Dedifferentiated amniotic fluid mesenchymal stem cell (primary cell): ENCODE measurements around the gene GPR146.
"Not testable (repeated sequence)": the region's sequence is repeated elsewhere in the genome, so short reads cannot be mapped to it uniquely, and the experiment has no call there.

Experiments
- DNase-seq: peaks from one replicate; pipeline ENCODE4 v3.0.0-alpha.2; 2016; ENCODE audit errors: extremely low spot score

Gene GPR146

GRCh38 chr7:1025743-1026581 is 18.4 kb upstream of the GPR146 start:
- DNase-seq, result no peak

DNA sequence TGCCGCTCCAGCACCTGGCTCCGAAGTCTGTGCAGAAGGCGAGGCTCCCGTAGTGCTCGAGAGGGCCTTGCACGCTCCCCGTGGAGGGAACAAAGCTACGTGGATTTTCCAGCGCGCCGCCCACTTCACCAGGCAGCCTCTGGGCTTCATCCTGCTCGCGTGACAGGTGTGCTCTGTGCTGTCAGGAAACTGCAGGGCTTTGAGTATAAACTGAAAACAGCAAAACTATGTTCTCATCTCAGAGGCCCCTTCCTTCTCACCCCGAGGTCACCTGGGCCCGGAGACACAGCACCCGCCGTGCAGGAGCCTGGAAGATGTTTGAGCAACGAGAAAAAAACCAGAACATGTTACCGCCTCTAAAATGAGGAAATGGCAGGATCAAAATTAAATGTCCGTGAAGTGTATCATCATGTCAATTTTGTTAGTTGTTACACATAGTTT is 17.6 kb upstream of the GPR146 start:
- DNase-seq, result no peak

GRCh38 chr7:1027242-1028043 is 16.9 kb upstream of the GPR146 start:
- DNase-seq, result peak; percentile 17

- peak; percentile 68 for DNase-seq
Observed at GRCh38 chr7:1028044-1028770, 16.1 kb upstream of the GPR146 start.

- peak; percentile 91 for DNase-seq
Observed at GRCh38 chr7:1028775-1029636, 15.3 kb upstream of the GPR146 start.

- DNase-seq, result no peak
Observed at GRCh38 chr7:1029637-1030443, 14.5 kb upstream of the GPR146 start.

- DNase-seq, result no peak
Observed at GRCh38 chr7:1030444-1031070, 13.8 kb upstream of the GPR146 start.

DNA sequence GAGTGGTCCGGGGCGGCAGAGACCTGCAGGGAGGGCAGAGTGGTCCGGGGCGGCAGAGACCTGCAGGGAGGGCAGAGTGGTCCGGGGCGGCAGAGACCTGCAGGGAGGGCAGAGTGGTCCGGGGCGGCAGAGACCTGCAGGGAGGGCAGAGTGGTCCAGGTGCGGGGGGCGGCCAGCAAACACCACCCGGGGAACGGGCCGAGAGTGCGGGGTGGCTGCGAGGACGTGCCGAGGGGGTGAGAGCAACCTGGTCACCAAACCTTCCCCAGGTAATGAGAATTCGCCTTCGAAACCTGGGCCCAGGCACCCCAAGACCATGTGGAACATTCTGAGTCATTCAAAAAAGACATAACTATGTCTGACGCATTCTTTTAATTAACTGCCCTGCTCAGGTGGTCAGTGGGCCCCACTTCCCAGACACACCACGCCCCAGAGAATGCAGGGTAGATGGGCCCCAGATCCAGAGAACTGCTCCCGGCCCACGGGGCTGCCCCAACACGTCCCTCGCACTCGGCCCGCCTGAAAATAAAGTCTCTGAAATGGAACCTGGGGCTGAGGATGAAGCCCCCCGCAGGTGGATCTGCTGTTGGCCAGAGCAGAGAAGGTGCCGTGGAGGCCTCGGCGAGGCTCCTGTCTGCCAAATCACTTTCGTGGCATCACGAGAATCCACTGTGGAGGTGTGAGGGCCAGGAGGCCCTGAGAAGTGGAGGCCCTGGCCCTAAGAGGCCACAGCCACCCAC is 12.5 kb upstream of the GPR146 start:
- no peak for DNase-seq

DNA sequence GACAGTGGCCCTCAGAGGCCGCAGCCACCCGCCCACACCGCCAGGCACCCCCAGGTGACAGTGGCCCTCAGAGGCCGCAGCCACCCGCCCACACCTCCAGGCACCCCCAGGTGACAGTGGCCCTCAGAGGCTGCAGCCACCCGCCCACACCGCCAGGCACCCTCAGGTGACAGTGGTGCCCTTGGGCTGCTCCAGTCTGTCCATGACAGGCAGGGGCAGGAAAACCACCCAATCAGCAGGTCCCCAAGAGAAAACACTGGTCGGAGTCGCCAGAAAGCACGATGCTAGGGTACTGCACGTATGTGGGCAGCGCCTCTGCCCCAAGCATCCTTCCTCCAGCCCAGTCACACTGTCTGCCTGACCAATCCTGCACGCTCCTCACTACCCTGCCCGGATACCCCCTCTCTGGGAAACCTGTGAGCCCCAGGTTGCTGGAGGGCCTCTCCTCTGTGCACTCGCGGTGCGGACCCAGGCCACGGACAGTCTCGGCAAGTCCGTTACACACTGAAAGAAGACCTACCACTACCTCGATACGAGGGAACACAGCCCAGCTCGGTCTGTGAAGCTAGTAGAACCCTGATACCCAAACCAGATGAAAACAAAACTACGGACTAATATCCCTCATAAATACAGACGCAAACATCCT is 11.7 kb upstream of the GPR146 start:
- no peak for DNase-seq

- DNase-seq, result no peak
Observed at GRCh38 chr7:1033546-1034145, 10.7 kb upstream of the GPR146 start.

DNA sequence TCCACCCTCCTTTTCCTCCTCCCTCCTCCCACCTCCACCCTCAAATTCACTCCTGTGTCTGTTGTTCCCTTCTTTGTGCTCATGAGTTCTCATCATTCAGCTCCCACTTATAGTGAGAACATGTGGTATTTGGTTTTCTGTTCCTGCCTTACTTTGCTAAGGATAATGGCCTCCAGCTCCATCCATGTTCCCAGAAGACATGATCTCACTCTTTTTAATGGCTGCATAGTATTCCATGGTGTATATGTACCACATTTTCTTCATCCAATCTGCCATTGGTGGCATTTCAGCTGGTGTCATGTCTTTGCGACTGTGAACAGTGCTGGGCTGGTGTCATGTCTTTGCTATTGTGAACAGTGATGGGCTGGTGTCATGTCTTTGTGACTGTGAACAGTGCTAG is 9.6 kb upstream of the GPR146 start:
- DNase-seq, result not testable (repeated sequence)

DNA sequence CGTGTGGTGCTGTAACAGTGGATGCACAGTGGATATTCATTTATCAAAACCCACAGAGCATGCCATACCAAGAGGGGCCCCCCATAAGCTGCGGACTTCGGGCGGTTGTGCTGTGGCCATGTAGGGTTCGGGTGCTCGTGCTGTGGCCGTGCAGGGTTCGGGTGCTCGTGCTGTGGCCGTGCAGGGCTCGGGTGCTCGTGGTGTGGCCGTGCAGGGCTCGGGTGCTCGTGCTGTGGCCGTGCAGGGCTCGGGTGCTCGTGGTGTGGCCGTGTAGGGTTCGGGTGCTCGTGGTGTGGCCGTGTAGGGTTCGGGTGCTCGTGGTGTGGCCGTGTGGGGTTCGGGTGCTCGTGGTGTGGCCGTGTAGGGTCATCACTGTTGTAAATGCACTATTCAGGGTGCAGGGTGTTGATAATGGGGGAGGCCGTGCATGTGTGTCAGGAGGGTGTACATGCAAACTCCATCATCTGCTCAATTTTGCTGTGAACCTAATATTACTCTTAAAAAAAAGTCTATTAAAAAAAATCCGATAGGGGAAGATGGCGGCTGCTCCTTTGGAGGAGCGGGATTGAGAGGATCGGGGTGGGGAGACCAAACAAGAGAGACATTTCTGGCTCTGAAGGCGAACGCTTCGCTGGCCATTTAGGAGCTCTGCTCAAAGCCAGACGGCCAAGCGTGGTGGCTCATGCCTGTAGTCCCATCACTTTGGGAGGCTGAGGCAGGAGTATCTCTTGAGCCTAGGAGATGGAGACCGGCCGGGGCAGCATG is 8.0 kb upstream of the GPR146 start:
- not testable (repeated sequence) for DNase-seq

- not testable (repeated sequence) for DNase-seq
Observed at GRCh38 chr7:1040233-1040632, 4.1 kb upstream of the GPR146 start.

- DNase-seq, result no peak
Observed at GRCh38 chr7:1040790-1041189, 3.6 kb upstream of the GPR146 start.

GRCh38 chr7:1041551-1042491 is 2.5 kb upstream of the GPR146 start:
- DNase-seq, result no peak

DNA sequence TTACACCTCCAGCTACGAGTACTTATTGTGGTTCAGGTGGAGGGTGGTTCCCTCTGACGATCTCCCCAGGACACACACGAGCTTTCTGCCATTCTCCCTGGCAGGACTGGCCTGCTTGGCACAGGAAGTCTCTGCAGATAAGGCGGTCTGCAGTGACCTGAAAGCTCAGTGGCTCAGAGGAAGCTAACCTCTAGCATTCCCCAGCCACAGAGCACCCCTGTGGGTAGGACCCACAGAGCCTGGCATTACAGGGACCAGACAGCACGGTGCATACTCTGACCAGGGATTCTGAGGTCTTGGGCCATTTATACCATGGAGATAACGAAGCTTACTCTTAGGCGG is 1.9 kb upstream of the GPR146 start:
- no peak for DNase-seq
